Ascending aorta (tissue), 2 donors: ENCODE measurements around the gene TRPV4. TPM values are rescaled to one million over a fixed set of nuclear protein-coding genes. Genes with fewer than 3 reads are reported as not detected.
A peak's percentile ranks its signal among the peaks of the same experiment; 100 is the strongest.

Experiments used
- DNase-seq, 2 donors: peaks; one replicate each; pipeline ENCODE4 v3.0.0-alpha.2; 2019; ENCODE audit warnings: low spot score in 2 of 2
- H3K27ac ChIP-seq, 2 donors: fragments of 200-600 bp; sonication (generic); one replicate each; pipeline ENCODE4 v1.5.1; 2016 to 2017; ENCODE audit warnings: mild to moderate bottlenecking in 1 of 2
- H3K27me3 ChIP-seq: fragments of 200-600 bp; sonication (generic); one replicate; pipeline ENCODE4 v1.5.1; 2017
- H3K36me3 ChIP-seq, 2 donors: fragments of 200-600 bp; sonication (generic); one replicate each; pipeline ENCODE4 v1.5.1; 2016
- H3K4me1 ChIP-seq, 2 donors: fragments of 200-600 bp; sonication (generic); one replicate each; pipeline ENCODE4 v1.5.1; 2016 to 2017; ENCODE audit warnings: mild to moderate bottlenecking in 1 of 2
- H3K4me3 ChIP-seq, 2 donors: fragments of 200-600 bp; sonication (generic); one replicate each; pipeline ENCODE4 v1.5.1; 2016 to 2017; ENCODE audit warnings: mild to moderate bottlenecking in 1 of 2
- H3K9me3 ChIP-seq, 2 donors: fragments of 200-600 bp; sonication (generic); one replicate each; pipeline ENCODE4 v1.5.1; 2016
- CTCF ChIP-seq, 3 experiments: fragments of 200-600 bp in 2 of 3; fragments of 450-650 bp in 1 of 3; sonication (generic) in 2 of 3; IDR thresholded peaks; one replicate each; pipeline ENCODE4 v1.5.1; 2016 to 2019; ENCODE audit warnings: antibody characterized with exemption in 3 of 3, mild to moderate bottlenecking in 1 of 3, moderate library complexity in 1 of 3
- intact Hi-C: fragments of 100-400 bp; cut with DNase I; formaldehyde crosslinking; loops from one replicate; pipeline ENCODE4 v1.15.1; 2023
- total RNA-seq: library from RNA; depleted of rRNA; stranded (reverse); fragments of >200 nt; gene quantifications from one replicate; pipeline ENCODE4 v1.1.0, GENCODE V29; 2016

The TRPV4 gene
- total RNA-seq, 1 donor from 2014 or later = not detected

GRCh38 chr12:109879351-109880042 lies 46.3 kb upstream of the TRPV4 start:
- Histone ChIP-seq H3K27me3 (no peaks in the 10 kb centered on the region), H3K27ac (peak overlapping the region; percentile 59 to 65), H3K9me3 (no peaks in the 10 kb centered on the region), H3K36me3 (no peaks in the 10 kb centered on the region), H3K4me1 (peaks cover 12 to 19% of the 10 kb centered on the region in 2 donors), H3K4me3 (peak overlapping the region; percentile 75 to 96)
- intact Hi-C loops = loop anchor here (1.0 to 2.0 kb wide), 5 partner anchors 27 to 306 kb away; partner anchors contain the start of genes FAM222A, MMAB and MVK
- no peak for DNase-seq
- no peak for TF ChIP-seq CTCF (IDR thresholded peaks at IDR 0.05)

DNA sequence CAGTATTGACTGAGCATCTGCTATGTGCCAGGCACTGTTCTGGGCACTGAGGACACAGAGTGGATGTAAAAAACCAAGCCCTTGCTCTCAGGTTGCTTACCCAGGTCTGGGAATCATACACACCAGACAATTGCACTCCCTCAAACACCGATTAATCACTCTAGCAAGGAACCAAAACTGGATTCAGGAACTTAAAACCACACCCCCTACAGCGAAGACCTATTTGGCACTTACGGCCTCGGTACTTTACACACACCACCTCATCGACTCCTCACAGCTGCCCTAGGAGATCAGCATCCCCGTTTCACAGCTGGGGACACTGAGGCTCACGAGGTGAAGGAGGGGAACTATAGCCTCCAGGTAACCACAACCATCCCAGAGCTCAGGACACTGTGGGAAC lies 45.6 kb upstream of the TRPV4 start:
- TF ChIP-seq CTCF (IDR thresholded peaks at IDR 0.05) = no peak
- intact Hi-C loops = no loop called here
- Histone ChIP-seq H3K27me3 (no peaks in the 10 kb centered on the region), H3K36me3 (no peaks in the 10 kb centered on the region), H3K9me3 (no peaks in the 10 kb centered on the region), H3K27ac (no peak overlapping the region), H3K4me1 (peaks cover 12 to 19% of the 10 kb centered on the region in 2 donors), H3K4me3 (peak overlapping the region; percentile 75 to 96)
- no peak for DNase-seq

GRCh38 chr12:109878247-109878625 lies 45.0 kb upstream of the TRPV4 start:
- Histone ChIP-seq H3K4me3 (peak overlapping the region in 1 of 2 donors; percentile 96), H3K4me1 (peaks cover 12 to 19% of the 10 kb centered on the region in 2 donors)

DNA sequence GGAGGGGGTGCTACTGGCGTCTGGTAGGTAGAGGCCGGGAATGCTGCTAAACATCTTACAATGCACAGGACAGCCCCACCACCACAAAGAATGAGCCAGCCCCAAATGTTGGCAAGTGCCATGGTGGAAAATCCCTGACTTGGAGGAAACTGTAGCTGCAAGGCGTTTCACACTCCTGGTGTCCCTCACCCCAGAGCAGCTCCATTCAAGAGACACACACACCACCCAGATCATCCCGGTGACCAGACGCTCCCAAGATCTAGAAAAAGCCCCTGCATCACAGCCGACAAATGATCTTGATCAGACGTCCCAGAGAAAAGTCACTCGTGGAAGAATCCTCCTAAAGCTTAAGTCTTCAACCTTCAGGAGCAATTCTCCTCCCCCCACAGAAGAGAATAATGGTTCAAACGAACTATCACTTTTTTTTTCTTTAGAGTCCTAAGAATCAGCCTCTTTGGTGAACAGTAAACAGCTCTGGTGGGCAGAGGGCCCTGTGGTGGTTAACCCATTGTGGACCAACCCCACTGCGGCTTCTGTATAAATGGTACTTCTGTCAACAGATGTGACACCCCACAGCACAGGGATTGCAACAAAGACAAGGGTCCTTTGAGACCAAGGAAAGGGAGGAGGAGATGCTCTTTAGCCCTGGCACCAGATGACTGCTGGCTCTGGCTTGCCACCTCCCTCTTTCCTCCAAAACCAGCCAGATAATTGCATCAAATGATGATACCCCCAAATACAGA lies 44.5 kb upstream of the TRPV4 start:
- Histone ChIP-seq H3K4me3 (no peak overlapping the region), H3K27ac (no peak overlapping the region)
- intact Hi-C loops = no loop called here

More at GRCh38 chr12:109878247-109878625, 45.0 kb upstream of the TRPV4 start:
- no peak for TF ChIP-seq CTCF (IDR thresholded peaks at IDR 0.05)
- intact Hi-C loops = no loop called here
- H3K27me3 ChIP-seq = no peaks in the 10 kb centered on the region
- H3K9me3 ChIP-seq = no peaks in the 10 kb centered on the region
- H3K36me3 ChIP-seq = no peaks in the 10 kb centered on the region
- H3K27ac ChIP-seq = no peak overlapping the region
- DNase-seq = no peak

GRCh38 chr12:109876406-109876805 lies 43.2 kb upstream of the TRPV4 start:
- H3K27ac ChIP-seq = no peak overlapping the region
- TF ChIP-seq CTCF (IDR thresholded peaks at IDR 0.05) = no peak

More for the DNA sequence above, 44.5 kb upstream of the TRPV4 start:
- DNase-seq = no peak
- H3K36me3 ChIP-seq = peaks cover 0 to under 1% of the 10 kb centered on the region in 2 donors
- TF ChIP-seq CTCF (IDR thresholded peaks at IDR 0.05) = no peak
- H3K9me3 ChIP-seq = no peaks in the 10 kb centered on the region
- H3K27me3 ChIP-seq = no peaks in the 10 kb centered on the region
- H3K4me1 ChIP-seq = peaks cover 12 to 19% of the 10 kb centered on the region in 2 donors

More at GRCh38 chr12:109876406-109876805, 43.2 kb upstream of the TRPV4 start:
- Histone ChIP-seq H3K9me3 (no peaks in the 10 kb centered on the region), H3K4me1 (peaks cover 12 to 19% of the 10 kb centered on the region in 2 donors), H3K4me3 (no peak overlapping the region), H3K36me3 (peaks cover 4 to 11% of the 10 kb centered on the region in 2 donors), H3K27me3 (no peaks in the 10 kb centered on the region)
- DNase-seq = no peak
- intact Hi-C loops = no loop called here
